Heart left ventricle (tissue), 16 donors: ENCODE results near the gene GRIN1. TPM values are rescaled to one million over a fixed set of nuclear protein-coding genes. Genes with fewer than 3 reads are reported as not detected.

Source experiments
- ATAC-seq, 4 donors: fragments of 200-7000 bp; cut with Tn5 transposase; one replicate each; pipeline ENCODE4 v1.9.1; 2020 to 2022; ENCODE audit warnings: moderate library complexity in 4 of 4, mild to moderate bottlenecking in 3 of 4, moderate number of reproducible peaks in 1 of 4
- DNase-seq, 5 donors: peaks; one replicate each; pipeline ENCODE4 v3.0.0-alpha.2; 2020
- H3K27ac ChIP-seq, 12 donors: fragments of 200-600 bp; sonication (generic) in 4 of 12; one replicate each; pipeline versions ENCODE4 v1.5.0 to v1.8.0; 2016 to 2022; ENCODE audit warnings: mild to moderate bottlenecking in 2 of 12
- H3K27me3 ChIP-seq, 9 donors: fragments of 200-600 bp; sonication (generic) in 2 of 9; one replicate each; pipeline versions ENCODE4 v1.5.1 to v1.8.0; 2016 to 2022; ENCODE audit warnings: mild to moderate bottlenecking in 3 of 9
- H3K36me3 ChIP-seq, 9 donors: fragments of 200-600 bp; sonication (generic) in 2 of 9; one replicate each; pipeline versions ENCODE4 v1.5.0 to v1.8.0; 2018 to 2022; ENCODE audit warnings: mild to moderate bottlenecking in 2 of 9
- H3K4me1 ChIP-seq, 12 donors: fragments of 200-600 bp; sonication (generic) in 4 of 12; one replicate each; pipeline versions ENCODE4 v1.5.0 to v1.8.0; 2016 to 2022; ENCODE audit warnings: mild to moderate bottlenecking in 3 of 12
- H3K4me3 ChIP-seq, 12 donors: fragments of 200-600 bp; sonication (generic) in 4 of 12; one replicate each; pipeline versions ENCODE4 v1.5.0 to v1.8.0; 2017 to 2022; ENCODE audit warnings: mild to moderate bottlenecking in 9 of 12, moderate library complexity in 4 of 12
- H3K9me3 ChIP-seq, 12 donors: fragments of 200-600 bp; sonication (generic) in 4 of 12; one replicate each; pipeline versions ENCODE4 v1.5.0 to v1.8.0; 2016 to 2022; ENCODE audit warnings: mild to moderate bottlenecking in 1 of 12
- CTCF ChIP-seq, 12 donors: fragments of 200-600 bp; sonication (generic) in 4 of 12; IDR thresholded peaks; one replicate each; pipeline versions ENCODE4 v1.5.0 to v1.8.0; 2018 to 2022; ENCODE audit warnings: antibody characterized with exemption in 12 of 12, mild to moderate bottlenecking in 5 of 12
- POLR2A ChIP-seq, 2 donors: fragments of 450-650 bp; IDR thresholded peaks; one replicate each; pipeline ENCODE4 v1.6.1; 2017; ENCODE audit warnings: antibody characterized with exemption in 2 of 2, mild to moderate bottlenecking in 2 of 2, moderate library complexity in 2 of 2
- WGBS, 4 donors: extraction: QIAGEN DNeasy Blood & Tissue Kit in 2 of 4; methylation state at CpG; one replicate each; pipeline versions ENCODE4 v1.1.5 to v1.1.7; 2013 to 2018; 5-methylcytosine and 5-hydroxymethylcytosine counted together
- intact Hi-C, 10 donors: fragments of 100-400 bp; cut with DNase I; formaldehyde crosslinking; loops; one replicate each; pipeline versions ENCODE4 v1.11.1 to v1.14.2; 2022
- polyA plus RNA-seq, 2 donors: library from polyadenylated mRNA; stranded (reverse); fragments of 200-250 nt; gene quantifications; one replicate each; pipeline ENCODE4 v1.2.3, GENCODE V29; 2013
- total RNA-seq, 9 donors: library from RNA; depleted of rRNA in 2 of 9; stranded (reverse); fragments of >200 nt in 2 of 9; fragmentation: NEBNext Ultra II Directional in 3 of 9; extraction: Animal tissue kit (Norgen Biotek cat#: 25700) in 3 of 9; gene quantifications; one replicate each; pipeline versions ENCODE4 v1.1.0 to v1.2.4, GENCODE V29; 2016 to 2023
- donor health status: ischemic (EF 13 %, LVEDD 7.1; RV severe dilation, severe dysfunction).
- donor health status: healthy with polysubstance abuse.
- donor health status: DM: no; HTN: yes; CAD: no.
- donor health status: DM: no; HTN: no; CAD: no.
- donor health status: ischemic (EF 25% LVEDD 6.9; RV normal size, moderate dysfunction).
- donor health status: ischemic (EF 25% LVEDD 5.7; RV mildly dilated, moderate dysfunction).
- donor health status: healthy.
- donor health status: DM: yes; HTN: yes; CAD: no.
- donor health status: ischemic (EF 35%, LVEDD 5.7; RV mildly dilated, moderate dysfunction).
- donor health status: nonischemic (EF 11% LVEDD 7.7; RV severe dilation, severe dysfunction).
- donor health status: DM: yes; HTN: yes; CAD: no.
- donor health status: PGD.
- donor health status: ischemic (EF 29% LVEDD 5.4; RV normal size, mild dysfunction).
- donor health status: nonischemic (EF 23%, LVEDD 6.1; RV moderate dilation, normal function).

GRIN1 gene
- total and polyA plus RNA-seq, 11 donors, result 0.10 TPM; not detected in 10

- intact Hi-C loops, result no loop called here
- ATAC-seq (no peak), DNase-seq (no peak)
- TF ChIP-seq CTCF (IDR thresholded peaks at IDR 0.05), result no peak
- TF ChIP-seq POLR2A (IDR thresholded peaks at IDR 0.05), result no peak
- no peaks in the 10 kb centered on the region for H3K27me3 ChIP-seq
- H3K27ac ChIP-seq, result no peak overlapping the region
- H3K9me3 ChIP-seq, result no peaks in the 10 kb centered on the region
- 93 to 97% (median 93%) methylated on average over 24 to 27 of the region's 27 CpGs for WGBS, 4 donors
- no peaks in the 10 kb centered on the region for H3K4me1 ChIP-seq
- no peak overlapping the region for H3K4me3 ChIP-seq
- peaks cover 0 to 98% (median 74%) of the 10 kb centered on the region in 9 donors for H3K36me3 ChIP-seq
Measured at GRCh38 chr9:137107312-137107921, 31.5 kb upstream of the GRIN1 start.

GRCh38 chr9:137107982-137108381 lies 31.0 kb upstream of the GRIN1 start:
- DNase-seq (peak in 1 of 5 donors; percentile 53), ATAC-seq (no peak)
- no peaks in the 10 kb centered on the region for H3K9me3 ChIP-seq
- intact Hi-C loops, result no loop called here
- WGBS, 4 donors, result 85 to 97% (median 95%) methylated on average over 2 to 17 of the region's 17 CpGs
- no peaks in the 10 kb centered on the region for H3K27me3 ChIP-seq
- no peak overlapping the region for H3K4me3 ChIP-seq
- no peak overlapping the region for H3K27ac ChIP-seq
- H3K36me3 ChIP-seq, result peaks cover 0 to 98% (median 74%) of the 10 kb centered on the region in 9 donors
- TF ChIP-seq POLR2A (IDR thresholded peaks at IDR 0.05), result no peak
- no peak for TF ChIP-seq CTCF (IDR thresholded peaks at IDR 0.05)
- no peaks in the 10 kb centered on the region for H3K4me1 ChIP-seq

GRCh38 chr9:137108608-137109249 lies 30.2 kb upstream of the GRIN1 start:
- H3K36me3 ChIP-seq, result peaks cover 0 to 95% (median 69%) of the 10 kb centered on the region in 9 donors
- no peaks in the 10 kb centered on the region for H3K27me3 ChIP-seq
- intact Hi-C loops, result no loop called here
- DNase-seq (peak in 1 of 5 donors; percentile 55), ATAC-seq (no peak)
- H3K4me1 ChIP-seq, result peaks cover 0 to 7% (median 0%) of the 10 kb centered on the region in 12 donors
- no peak overlapping the region for H3K27ac ChIP-seq
- no peak overlapping the region for H3K4me3 ChIP-seq
- TF ChIP-seq POLR2A (IDR thresholded peaks at IDR 0.05), result no peak
- TF ChIP-seq CTCF (IDR thresholded peaks at IDR 0.05), result no peak
- 86 to 95% (median 88%) methylated on average over 9 to 29 of the region's 29 CpGs for WGBS, 4 donors
- H3K9me3 ChIP-seq, result no peaks in the 10 kb centered on the region
